RWPE1 (cell line): ENCODE data around the gene METTL6.
A peak's percentile ranks its signal among the peaks of the same experiment; 100 is the strongest.
"Not testable (repeated sequence)": the region's sequence is repeated elsewhere in the genome, so short reads cannot be mapped to it uniquely, and the experiment has no call there.

Experiments
- CTCF ChIA-PET: fragments of 350-600 bp; sonication (Branson Sonifier 250); formaldehyde crosslinking; extraction: SDS; loops from one replicate; lab custom pipeline; 2021; lab: Yijun Ruan, JAX
- POLR2A ChIA-PET: fragments of 400-600 bp; formaldehyde crosslinking; extraction: SDS; loops from one replicate; lab custom pipeline; 2020; ENCODE audit warnings: antibody characterized with exemption; ENCODE audit not compliant: low non-redundant PET; lab: Yijun Ruan, JAX
- DNase-seq: peaks from one replicate; pipeline ENCODE4 v3.0.0; 2012; ENCODE audit warnings: low spot score
- H3K27ac ChIP-seq: fragments of 450-650 bp; 2 replicates; pipeline ENCODE4 v1.5.1; 2017
- CTCF ChIP-seq: fragments of 450-650 bp; conservative IDR thresholded peaks from 2 replicates; pipeline ENCODE4 v1.5.1; 2017; ENCODE audit warnings: low read depth, mild to moderate bottlenecking

The METTL6 gene

GRCh38 chr3:15430624-15431023, 3.3 kb upstream of the METTL6 start:
- DNase-seq, result no peak
- H3K27ac ChIP-seq, result no peak overlapping the region
- CTCF ChIA-PET, result no interaction called here
- no peak for TF ChIP-seq CTCF
- POLR2A ChIA-PET, result no interaction called here

GRCh38 chr3:15429080-15429479, 1.7 kb upstream of the METTL6 start:
- no peak overlapping the region for H3K27ac ChIP-seq
- POLR2A ChIA-PET, result no interaction called here

GRCh38 chr3:15428539-15428938, 1.2 kb upstream of the METTL6 start:
- H3K27ac ChIP-seq, result peak overlapping the region; percentile 77; the same call in 1 of the 2 replicates
- no peak for TF ChIP-seq CTCF
- ChIA-PET CTCF (no interaction called here), POLR2A (no interaction called here)
- peak; percentile 71 for DNase-seq

More at GRCh38 chr3:15429080-15429479, 1.7 kb upstream of the METTL6 start:
- no peak for DNase-seq
- CTCF ChIA-PET, result no interaction called here
- no peak for TF ChIP-seq CTCF

- POLR2A ChIA-PET, result no interaction called here
- peak overlapping the region; percentile 77 for H3K27ac ChIP-seq
- TF ChIP-seq CTCF, result no peak
- CTCF ChIA-PET, result no interaction called here
- DNase-seq, result no peak
Measured at GRCh38 chr3:15427981-15428380, 637 bp upstream of the METTL6 start.

GRCh38 chr3:15426579-15427118, 695 bp downstream of the METTL6 start:
- no peak for TF ChIP-seq CTCF
- CTCF ChIA-PET, result no interaction called here
- POLR2A ChIA-PET, result no interaction called here
- H3K27ac ChIP-seq, result peak overlapping the region; percentile 77
- DNase-seq, result no peak

DNA sequence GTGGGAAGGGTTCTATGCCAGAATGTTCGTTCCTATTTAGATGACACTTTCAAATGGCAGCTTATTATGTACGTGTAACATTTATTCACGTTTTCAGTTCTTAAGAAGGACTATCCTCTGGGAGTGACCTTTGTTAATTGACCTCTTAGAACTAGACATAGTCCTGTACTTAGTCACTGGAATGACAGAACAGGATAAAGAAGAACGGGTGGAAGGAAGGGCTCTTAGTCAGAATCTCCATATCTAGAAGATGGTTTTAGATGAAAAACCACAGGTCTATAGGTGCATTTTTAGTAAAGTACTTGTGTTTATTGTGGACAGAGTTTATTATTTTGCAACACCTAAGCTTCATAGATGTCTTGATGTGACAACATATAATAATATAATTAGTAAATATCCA, 6.5 kb downstream of the METTL6 start:
- TF ChIP-seq CTCF, result no peak
- POLR2A ChIA-PET, result no interaction called here
- CTCF ChIA-PET, result interaction anchor here (0.6 kb wide), 2 partner anchors 83 to 778 kb away, joined by 4 read pairs; no protein-coding TSS in a partner anchor
- DNase-seq, result no peak
- no peak overlapping the region for H3K27ac ChIP-seq

DNA sequence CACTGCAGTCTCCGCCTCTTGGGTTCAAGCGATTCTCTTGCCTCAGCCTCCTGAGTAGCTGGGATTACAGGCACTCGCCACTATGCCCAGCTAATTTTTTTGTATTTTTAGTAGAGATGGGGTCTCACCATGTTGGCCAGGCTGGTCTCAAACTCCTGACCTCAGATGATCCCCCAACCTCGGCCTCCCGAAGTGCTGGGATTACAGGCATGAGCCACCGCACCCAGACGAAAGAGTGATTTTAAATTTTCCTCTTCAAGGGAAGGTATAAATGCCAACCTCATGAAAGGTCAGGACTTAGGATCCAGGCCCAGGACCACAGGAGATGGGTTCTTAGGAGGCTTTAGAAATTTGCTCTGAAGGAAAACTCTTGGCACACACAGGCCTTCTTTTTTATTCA, 16.4 kb downstream of the METTL6 start:
- DNase-seq, H3K27ac ChIP-seq, POLR2A ChIA-PET, CTCF ChIA-PET: not testable (repeated sequence)
